DMS114 treated with DMSO at 0.1 percent for 48 hours (cell line): ENCODE measurements around the gene TAS2R1.

ENCODE experiments used
- DNase-seq: peaks from one replicate; lab custom pipeline; 2025; ENCODE audit not compliant: unreplicated experiment; lab: John Stamatoyannopoulos, UW

The TAS2R1 gene

GRCh38 chr5:9589049-9589835, 40.9 kb downstream of the TAS2R1 start:
- no peak for DNase-seq

GRCh38 chr5:9588254-9588653, 41.9 kb downstream of the TAS2R1 start:
- DNase-seq = no peak

GRCh38 chr5:9587135-9587534, 43.0 kb downstream of the TAS2R1 start:
- DNase-seq = no peak

GRCh38 chr5:9582406-9582805, 47.7 kb downstream of the TAS2R1 start:
- no peak for DNase-seq
